GM12878 (cell line): ENCODE results near the gene HS6ST1. TPM values are rescaled to one million over a fixed set of nuclear protein-coding genes. Genes with fewer than 3 reads are reported as not detected.

Experiments used
- ATAC-seq: fragments of 200-7000 bp; cut with Tn5 transposase; 3 replicates; pipeline ENCODE4 v1.9.1; 2020; ENCODE audit warnings: mild to moderate bottlenecking, moderate library complexity
- BruUV-seq: library from RNA; stranded (reverse); fragments of 400-500 nt; replicated peaks from 2 replicates; lab custom pipeline; 2021; lab: Mats Ljungman, UMichigan
- CTCF ChIA-PET: fragments of 300-600 bp; sonication (Branson Sonifier 250); formaldehyde crosslinking; extraction: SDS; loops from one replicate; lab custom pipeline; 2021; ENCODE audit warnings: inconsistent platforms; lab: Yijun Ruan, JAX
- POLR2A ChIA-PET: fragments of 350-600 bp; formaldehyde crosslinking; extraction: SDS; loops from one replicate; lab custom pipeline; 2021; ENCODE audit warnings: inconsistent platforms; lab: Charles Lee
- RAD21 ChIA-PET: fragments of 300-600 bp; sonication (Branson Sonifier 250); formaldehyde crosslinking; loops from one replicate; lab custom pipeline; 2023; ENCODE audit warnings: antibody characterized with exemption; ENCODE audit not compliant: unreplicated experiment; lab: Charles Lee
- SMC1A ChIA-PET: fragments of 300-600 bp; sonication (Branson Sonifier 250); formaldehyde crosslinking; loops from one replicate; lab custom pipeline; 2023; ENCODE audit not compliant: unreplicated experiment, uncharacterized antibody; lab: Charles Lee
- DNase-seq: peaks from one replicate; pipeline ENCODE4 v3.0.0-alpha.2; 2011; ENCODE audit warnings: low read depth, low spot score
- FAIRE-seq: peaks from 3 replicates; lab custom pipeline; 2011; peaks lifted over from hg19 to GRCh38; lab: Jason Lieb, UNC
- H2AFZ ChIP-seq: 2 replicates; pipeline ENCODE4 v1.6.0; 2011; ENCODE audit warnings: low read depth, low read length, control low read depth; ENCODE audit not compliant: control insufficient read depth
- H3K27ac ChIP-seq: 2 replicates; pipeline ENCODE4 v1.5.1; 2011; ENCODE audit warnings: control low read depth; ENCODE audit not compliant: control insufficient read depth, insufficient read depth
- H3K27me3 ChIP-seq, 2 experiments: replicated peaks in 1 of 2; 2 replicates each; pipeline versions ENCODE4 v1.6.0 to v1.6.1; 2011; ENCODE audit warnings: low read length in 1 of 2; ENCODE audit not compliant: control insufficient read depth in 2 of 2, insufficient read depth in 2 of 2
- H3K36me3 ChIP-seq, 2 experiments: 2 replicates each; pipeline ENCODE4 v1.5.1; 2011; ENCODE audit warnings: low read length in 1 of 2; ENCODE audit not compliant: control insufficient read depth in 2 of 2, insufficient read depth in 2 of 2
- H3K4me1 ChIP-seq: 2 replicates; pipeline ENCODE4 v1.6.1; 2011; ENCODE audit warnings: mild to moderate bottlenecking, low read length, moderate library complexity, mixed read lengths; ENCODE audit not compliant: control insufficient read depth, insufficient read depth
- H3K4me2 ChIP-seq: 2 replicates; pipeline ENCODE4 v1.6.0; 2011; ENCODE audit warnings: control low read depth; ENCODE audit not compliant: control insufficient read depth, insufficient read depth
- H3K4me3 ChIP-seq: fragments of 200-600 bp; sonication (generic); 2 replicates; pipeline ENCODE4 v1.5.1; 2016
- H3K79me2 ChIP-seq: 2 replicates; pipeline ENCODE4 v1.6.0; 2011; ENCODE audit warnings: low read length; ENCODE audit not compliant: control insufficient read depth, insufficient read depth
- H3K9ac ChIP-seq: 2 replicates; pipeline ENCODE4 v1.8.0; 2011; ENCODE audit warnings: low read length, control low read depth, mixed read lengths; ENCODE audit not compliant: control insufficient read depth, insufficient read depth
- H3K9me3 ChIP-seq: replicated peaks from 3 replicates; pipeline ENCODE4 v1.5.1; 2011; ENCODE audit warnings: mild to moderate bottlenecking, low read length; ENCODE audit not compliant: control insufficient read depth, insufficient read depth
- H4K20me1 ChIP-seq: 2 replicates; pipeline ENCODE4 v1.6.0; 2011; ENCODE audit not compliant: control insufficient read depth, insufficient read depth
- ASH2L ChIP-seq: fragments of 300-600, 200-600 bp; sonication (generic); IDR thresholded peaks from 2 replicates; pipeline ENCODE4 v1.6.1; 2017; ENCODE audit warnings: low read depth, mild to moderate bottlenecking, borderline replicate concordance
- CBFB ChIP-seq: IDR thresholded peaks from 2 replicates; pipeline ENCODE4 v1.6.1; 2016; ENCODE audit warnings: antibody characterized with exemption, low read depth
- HCFC1 ChIP-seq: fragments of 150-350 bp; IDR thresholded peaks from 2 replicates; pipeline ENCODE4 v1.6.1; 2014; ENCODE audit warnings: low read length
- HDAC2 ChIP-seq: fragments of 200-600 bp; sonication (generic); IDR thresholded peaks from 2 replicates; pipeline ENCODE4 v1.6.1; 2017
- JUND ChIP-seq: IDR thresholded peaks from 2 replicates; pipeline ENCODE4 v1.6.1; 2012; ENCODE audit warnings: low read depth, mild to moderate bottlenecking, low read length, improper control_type of control experiment, moderate library complexity
- KDM1A ChIP-seq: fragments of 200-600 bp; sonication (generic); IDR thresholded peaks from 2 replicates; pipeline ENCODE4 v1.6.1; 2016; ENCODE audit warnings: borderline replicate concordance
- MTA3 ChIP-seq: IDR thresholded peaks from 2 replicates; pipeline ENCODE4 v1.6.1; 2012; ENCODE audit warnings: low read length, inconsistent platforms, borderline replicate concordance
- NFIC ChIP-seq: IDR thresholded peaks from 2 replicates; pipeline ENCODE4 v1.6.1; 2012; ENCODE audit warnings: low read depth, mild to moderate bottlenecking, inconsistent platforms, low read length, moderate library complexity
- RB1 ChIP-seq: fragments of 450-650 bp; formaldehyde crosslinking; IDR thresholded peaks from 2 replicates; pipeline ENCODE4 v1.6.1; 2017; ENCODE audit warnings: mild to moderate bottlenecking, borderline replicate concordance
- RBBP5 ChIP-seq: fragments of 200-600 bp; sonication (generic); conservative IDR thresholded peaks from 2 replicates; pipeline ENCODE4 v1.6.1; 2016
- TAF1 ChIP-seq: IDR thresholded peaks from 2 replicates; pipeline ENCODE4 v1.6.1; 2011; ENCODE audit warnings: mild to moderate bottlenecking, low read depth, low read length, borderline replicate concordance
- WGBS: methylation state at CpG from one replicate; pipeline ENCODE4 v1.1.6; 2016; ENCODE audit warnings: low lambda C conversion rate; ENCODE audit not compliant: insufficient replicate concordance, insufficient coverage; ENCODE audit errors: missing lambda C conversion rate; 5-methylcytosine and 5-hydroxymethylcytosine counted together
- in situ Hi-C: fragments of 300-500 bp; cut with MboI; formaldehyde crosslinking; loops from 9 replicates; pipeline ENCODE4 v1.14.3; 2018; ENCODE audit warnings: mixed read lengths
- intact Hi-C: fragments of 100-400 bp; cut with micrococcal nuclease; formaldehyde crosslinking; loops from one replicate; pipeline ENCODE4 v1.14.2; 2022; ENCODE audit not compliant: unreplicated experiment
- polyA plus RNA-seq, 11 experiments: library from polyadenylated mRNA; depleted of rRNA in 4 of 11; unstranded in 6 of 11; stranded (reverse) in 5 of 11; fragments of >200 nt; fragmentation: Nextera tagmentation in 4 of 11; fragmentation: Illumina TruSeq in 1 of 11; extraction: Ambion mirVana in 4 of 11; extraction: Trizol in 1 of 11; gene quantifications; 1 replicate in 1 of 11; 2 replicates in 10 of 11; pipeline versions ENCODE4 v1.2.1 to v1.2.3, GENCODE V29; 2011 to 2016; ENCODE audit warnings: inconsistent platforms in 2 of 11, missing spikeins in 2 of 11, low read depth in 1 of 11
- total RNA-seq, 4 experiments: library from RNA; depleted of rRNA in 3 of 4; stranded (reverse); fragments of >200 nt in 3 of 4; fragmentation: Illumina TruSeq in 1 of 4; extraction: Trizol in 1 of 4; gene quantifications; 2 replicates each; pipeline versions ENCODE4 v1.2.1 to v1.2.3, GENCODE V29; 2013 to 2021
- TF ChIP-seq, protein P1 (sequence below): IDR thresholded peaks from 2 replicates; pipeline ENCODE4 v1.6.1; 2012; ENCODE audit warnings: low read depth, low read length, improper control_type of control experiment
- TF ChIP-seq, protein P2 (sequence below), 3 experiments: IDR thresholded peaks in 2 of 3; conservative IDR thresholded peaks in 1 of 3; 2 replicates each; pipeline ENCODE4 v1.5.1; 2011; ENCODE audit warnings: low read depth in 3 of 3, low read length in 3 of 3, mild to moderate bottlenecking in 3 of 3, control low read depth in 2 of 3, moderate library complexity in 2 of 3, inconsistent platforms in 1 of 3, mixed read lengths in 1 of 3; ENCODE audit not compliant: control insufficient read depth in 2 of 3, insufficient read depth in 1 of 3; ENCODE audit errors: extremely low read depth in 1 of 3
- TF ChIP-seq, protein P3 (sequence below): IDR thresholded peaks from 2 replicates; pipeline ENCODE4 v1.6.1; 2011; ENCODE audit warnings: low read depth, low read length, improper control_type of control experiment, borderline replicate concordance

Gene HS6ST1
- total and polyA plus RNA-seq, 10 of the 15 experiments (the other 5 are each of a cell fraction or from before 2014, with no cell fraction given) = 0.48 to 17.0 (median 4.7) TPM

DNA sequence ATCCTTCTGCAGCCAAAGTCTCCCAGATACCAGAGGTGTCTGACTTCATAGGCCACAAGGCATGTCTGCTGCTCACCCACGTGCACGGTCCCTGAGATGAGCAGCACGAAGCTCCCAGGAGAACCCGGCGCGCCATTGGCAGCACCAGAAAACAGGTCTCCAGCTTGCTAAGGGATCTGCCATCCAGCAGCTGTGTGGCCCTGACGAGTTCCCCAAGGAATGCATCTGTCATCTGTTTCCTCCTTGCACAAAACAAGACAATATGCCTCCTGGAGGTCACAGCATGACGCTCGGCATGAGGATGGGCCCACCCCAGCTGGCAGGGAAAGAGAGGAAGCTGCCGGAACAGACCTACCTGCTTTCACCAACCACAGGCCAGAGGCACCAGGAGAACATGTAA lies 29.2 kb downstream of the HS6ST1 start:
- H3K4me2 ChIP-seq = no peak overlapping the region
- POLR2A ChIA-PET = no interaction called here
- CTCF ChIA-PET = no interaction called here
- SMC1A ChIA-PET = no interaction called here
- WGBS = 84% methylated on average over 10 of the region's 10 CpGs
- no peak for ATAC-seq
- no peak overlapping the region for H3K4me3 ChIP-seq
- TF ChIP-seq TAF1 (no peak), RBBP5 (no peak), NFIC (no peak)
- TF ChIP-seq, protein P1, sequence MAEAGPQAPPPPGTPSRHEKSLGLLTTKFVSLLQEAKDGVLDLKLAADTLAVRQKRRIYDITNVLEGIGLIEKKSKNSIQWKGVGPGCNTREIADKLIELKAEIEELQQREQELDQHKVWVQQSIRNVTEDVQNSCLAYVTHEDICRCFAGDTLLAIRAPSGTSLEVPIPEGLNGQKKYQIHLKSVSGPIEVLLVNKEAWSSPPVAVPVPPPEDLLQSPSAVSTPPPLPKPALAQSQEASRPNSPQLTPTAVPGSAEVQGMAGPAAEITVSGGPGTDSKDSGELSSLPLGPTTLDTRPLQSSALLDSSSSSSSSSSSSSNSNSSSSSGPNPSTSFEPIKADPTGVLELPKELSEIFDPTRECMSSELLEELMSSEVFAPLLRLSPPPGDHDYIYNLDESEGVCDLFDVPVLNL = no peak
- in situ Hi-C loops = no loop called here
- H3K9ac ChIP-seq = no peak overlapping the region
- no peak overlapping the region for H3K27ac ChIP-seq
- RAD21 ChIA-PET = no interaction called here
- H3K36me3 ChIP-seq = peaks cover 0 to 5% of the 10 kb centered on the region in 2 experiments; a peak in 2 of 4 replicates
- DNase-seq = no peak
- H3K4me1 ChIP-seq = no peaks in the 10 kb centered on the region
- H4K20me1 ChIP-seq = no peaks in the 10 kb centered on the region; the same call in 1 of the 2 replicates
- intact Hi-C loops = no loop called here
- no peak overlapping the region for H2AFZ ChIP-seq
- no TSS peak for BruUV-seq
- FAIRE-seq = no peak
- H3K79me2 ChIP-seq = no peaks in the 10 kb centered on the region
- no peaks in the 10 kb centered on the region for H3K9me3 ChIP-seq
- no peaks in the 10 kb centered on the region for H3K27me3 ChIP-seq

DNA sequence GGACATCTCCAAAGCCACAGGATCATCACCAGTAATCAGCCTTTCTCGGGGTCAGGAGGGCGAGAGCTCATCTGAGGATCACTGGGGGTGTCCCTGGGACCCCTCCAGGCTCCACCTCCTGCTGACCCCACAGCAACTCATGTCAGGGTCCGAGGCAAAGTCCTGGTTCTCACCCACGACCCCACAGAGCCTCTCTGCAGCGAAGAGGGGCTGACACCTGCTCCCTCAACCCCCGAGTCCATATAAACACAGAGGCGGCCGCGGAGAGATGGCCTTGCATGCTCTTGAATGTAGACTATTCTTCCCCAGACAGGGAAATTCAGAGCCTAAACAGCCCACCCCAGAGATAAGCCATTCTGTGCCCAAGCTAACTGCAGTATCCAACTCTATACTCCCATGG lies 29.9 kb downstream of the HS6ST1 start:
- in situ Hi-C loops (no loop called here), intact Hi-C loops (no loop called here)
- DNase-seq (no peak), FAIRE-seq (no peak), ATAC-seq (no peak)
- ChIA-PET RAD21 (no interaction called here), POLR2A (no interaction called here), CTCF (no interaction called here), SMC1A (no interaction called here)
- H3K27ac ChIP-seq = no peak overlapping the region
- H3K27me3 ChIP-seq = no peaks in the 10 kb centered on the region
- no peaks in the 10 kb centered on the region for H3K4me1 ChIP-seq
- 76% methylated on average over 9 of the region's 9 CpGs for WGBS
- no peaks in the 10 kb centered on the region for H3K9me3 ChIP-seq
- H4K20me1 ChIP-seq = no peaks in the 10 kb centered on the region; the same call in 1 of the 2 replicates
- H2AFZ ChIP-seq = no peak overlapping the region
- no peak overlapping the region for H3K9ac ChIP-seq
- no peak overlapping the region for H3K4me3 ChIP-seq
- no peaks in the 10 kb centered on the region for H3K79me2 ChIP-seq
- peaks cover 0 to 5% of the 10 kb centered on the region in 2 experiments; a peak in 2 of 4 replicates for H3K36me3 ChIP-seq
- no TSS peak for BruUV-seq
- no peak overlapping the region for H3K4me2 ChIP-seq
- TF ChIP-seq JUND = no peak
- TF ChIP-seq, protein P2, sequence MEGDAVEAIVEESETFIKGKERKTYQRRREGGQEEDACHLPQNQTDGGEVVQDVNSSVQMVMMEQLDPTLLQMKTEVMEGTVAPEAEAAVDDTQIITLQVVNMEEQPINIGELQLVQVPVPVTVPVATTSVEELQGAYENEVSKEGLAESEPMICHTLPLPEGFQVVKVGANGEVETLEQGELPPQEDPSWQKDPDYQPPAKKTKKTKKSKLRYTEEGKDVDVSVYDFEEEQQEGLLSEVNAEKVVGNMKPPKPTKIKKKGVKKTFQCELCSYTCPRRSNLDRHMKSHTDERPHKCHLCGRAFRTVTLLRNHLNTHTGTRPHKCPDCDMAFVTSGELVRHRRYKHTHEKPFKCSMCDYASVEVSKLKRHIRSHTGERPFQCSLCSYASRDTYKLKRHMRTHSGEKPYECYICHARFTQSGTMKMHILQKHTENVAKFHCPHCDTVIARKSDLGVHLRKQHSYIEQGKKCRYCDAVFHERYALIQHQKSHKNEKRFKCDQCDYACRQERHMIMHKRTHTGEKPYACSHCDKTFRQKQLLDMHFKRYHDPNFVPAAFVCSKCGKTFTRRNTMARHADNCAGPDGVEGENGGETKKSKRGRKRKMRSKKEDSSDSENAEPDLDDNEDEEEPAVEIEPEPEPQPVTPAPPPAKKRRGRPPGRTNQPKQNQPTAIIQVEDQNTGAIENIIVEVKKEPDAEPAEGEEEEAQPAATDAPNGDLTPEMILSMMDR (IDR thresholded peaks at IDR 0.05 in 2 of 3, conservative IDR thresholded peaks at IDR 0.05 in 1 of 3; ENCODE audit: control insufficient read depth in 2 of 3, extremely low read depth in 1 of 3, insufficient read depth in 1 of 3, low read depth in 3 of 3, low read length in 3 of 3) = no peak
- no peak for TF ChIP-seq HCFC1
- TF ChIP-seq ASH2L = no peak
- no peak for TF ChIP-seq CBFB
- no peak for TF ChIP-seq KDM1A
- no peak for TF ChIP-seq HDAC2
- TF ChIP-seq, protein P3, sequence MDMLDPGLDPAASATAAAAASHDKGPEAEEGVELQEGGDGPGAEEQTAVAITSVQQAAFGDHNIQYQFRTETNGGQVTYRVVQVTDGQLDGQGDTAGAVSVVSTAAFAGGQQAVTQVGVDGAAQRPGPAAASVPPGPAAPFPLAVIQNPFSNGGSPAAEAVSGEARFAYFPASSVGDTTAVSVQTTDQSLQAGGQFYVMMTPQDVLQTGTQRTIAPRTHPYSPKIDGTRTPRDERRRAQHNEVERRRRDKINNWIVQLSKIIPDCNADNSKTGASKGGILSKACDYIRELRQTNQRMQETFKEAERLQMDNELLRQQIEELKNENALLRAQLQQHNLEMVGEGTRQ = no peak
- TF ChIP-seq RB1 = no peak
- TF ChIP-seq MTA3 = no peak
